Measurements from ENCODE around the gene ZNF598. TPM values are rescaled to one million over a fixed set of nuclear protein-coding genes. Genes with fewer than 3 reads are reported as not detected.

The ZNF598 gene
- total RNA-seq, 4 donors from 2014 or later = 56.1 to 117 (median 86.5) TPM

DNA sequence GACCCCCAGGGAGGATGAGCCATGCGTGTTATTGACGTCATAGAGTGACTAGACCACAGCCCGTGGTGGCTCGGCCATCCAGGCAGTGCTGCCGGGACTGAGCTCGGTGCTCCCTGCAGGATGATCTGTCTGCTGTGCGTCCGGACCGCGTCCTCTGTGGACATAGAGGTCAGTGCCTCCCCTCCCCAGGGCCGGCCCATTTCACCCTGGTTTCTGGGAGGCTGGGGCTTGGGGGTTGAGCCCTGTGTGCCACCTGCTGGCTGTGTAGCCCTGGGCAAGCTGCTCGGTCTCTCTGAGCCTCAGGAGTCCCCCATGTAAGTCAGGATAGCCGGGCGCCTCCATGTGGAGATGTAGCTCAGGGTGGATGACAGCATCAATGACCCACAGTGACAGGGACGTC, 46.5 kb upstream of the ZNF598 start:
- 78 to 79% methylated on average over 14 to 15 of the region's 15 CpGs for WGBS, 2 donors
- no peak for DNase-seq (ENCODE audit: low spot score in 2 of 2)
- no peak for TF ChIP-seq POLR2A (IDR thresholded peaks at IDR 0.05)
- TF ChIP-seq, protein P1, sequence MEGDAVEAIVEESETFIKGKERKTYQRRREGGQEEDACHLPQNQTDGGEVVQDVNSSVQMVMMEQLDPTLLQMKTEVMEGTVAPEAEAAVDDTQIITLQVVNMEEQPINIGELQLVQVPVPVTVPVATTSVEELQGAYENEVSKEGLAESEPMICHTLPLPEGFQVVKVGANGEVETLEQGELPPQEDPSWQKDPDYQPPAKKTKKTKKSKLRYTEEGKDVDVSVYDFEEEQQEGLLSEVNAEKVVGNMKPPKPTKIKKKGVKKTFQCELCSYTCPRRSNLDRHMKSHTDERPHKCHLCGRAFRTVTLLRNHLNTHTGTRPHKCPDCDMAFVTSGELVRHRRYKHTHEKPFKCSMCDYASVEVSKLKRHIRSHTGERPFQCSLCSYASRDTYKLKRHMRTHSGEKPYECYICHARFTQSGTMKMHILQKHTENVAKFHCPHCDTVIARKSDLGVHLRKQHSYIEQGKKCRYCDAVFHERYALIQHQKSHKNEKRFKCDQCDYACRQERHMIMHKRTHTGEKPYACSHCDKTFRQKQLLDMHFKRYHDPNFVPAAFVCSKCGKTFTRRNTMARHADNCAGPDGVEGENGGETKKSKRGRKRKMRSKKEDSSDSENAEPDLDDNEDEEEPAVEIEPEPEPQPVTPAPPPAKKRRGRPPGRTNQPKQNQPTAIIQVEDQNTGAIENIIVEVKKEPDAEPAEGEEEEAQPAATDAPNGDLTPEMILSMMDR (IDR thresholded peaks at IDR 0.05) = no peak
- no peak overlapping the region for H3K4me3 ChIP-seq (ENCODE audit: low read depth, poor library complexity, severe bottlenecking)
- intact Hi-C loops (cut with DNase I; ENCODE audit: low total_unique reads) = no loop called here

DNA sequence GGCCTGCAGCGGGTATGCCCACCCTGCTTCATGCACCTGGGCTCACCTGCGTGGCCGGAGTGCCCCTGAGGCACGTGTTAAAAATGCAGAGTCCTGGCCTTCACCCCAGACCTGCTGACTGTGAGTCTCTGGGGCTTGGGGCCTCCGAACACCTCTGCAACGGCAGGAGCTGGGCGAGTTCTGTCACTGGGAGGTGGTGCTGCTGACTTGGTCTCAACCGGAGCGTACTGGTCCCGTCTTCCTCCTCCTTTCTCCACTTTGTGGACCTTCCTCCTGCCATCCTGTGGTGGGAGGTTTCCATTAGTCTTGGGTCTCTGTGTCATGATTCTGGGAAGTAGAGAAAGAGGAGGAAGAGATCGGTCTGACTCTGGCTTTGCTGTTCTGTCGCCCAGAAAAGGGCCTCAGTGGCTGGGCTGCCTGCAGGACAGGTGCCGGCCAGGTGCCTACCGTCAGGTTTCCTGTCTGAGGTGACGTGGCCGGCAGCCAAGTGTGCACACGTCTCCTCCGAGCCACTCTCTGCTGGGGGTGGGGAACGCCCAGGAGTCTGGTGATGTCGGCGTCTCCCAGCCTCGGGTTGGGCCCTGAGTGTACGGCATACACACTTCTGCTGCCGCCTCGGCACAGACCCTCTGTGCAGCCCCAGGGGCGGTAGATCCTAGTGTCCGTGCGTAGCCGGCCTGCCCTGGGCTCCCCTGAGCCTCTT, 45.1 kb upstream of the ZNF598 start:
- intact Hi-C loops (cut with DNase I; ENCODE audit: low total_unique reads) = no loop called here
- TF ChIP-seq POLR2A (IDR thresholded peaks at IDR 0.05) = no peak
- TF ChIP-seq, protein P1 (IDR thresholded peaks at IDR 0.05) = no peak
- no peak overlapping the region for H3K4me3 ChIP-seq (ENCODE audit: low read depth, poor library complexity, severe bottlenecking)
- WGBS, 2 donors = 88 to 89% methylated on average over 20 to 26 of the region's 29 CpGs
- DNase-seq (ENCODE audit: low spot score in 2 of 2) = no peak

DNA sequence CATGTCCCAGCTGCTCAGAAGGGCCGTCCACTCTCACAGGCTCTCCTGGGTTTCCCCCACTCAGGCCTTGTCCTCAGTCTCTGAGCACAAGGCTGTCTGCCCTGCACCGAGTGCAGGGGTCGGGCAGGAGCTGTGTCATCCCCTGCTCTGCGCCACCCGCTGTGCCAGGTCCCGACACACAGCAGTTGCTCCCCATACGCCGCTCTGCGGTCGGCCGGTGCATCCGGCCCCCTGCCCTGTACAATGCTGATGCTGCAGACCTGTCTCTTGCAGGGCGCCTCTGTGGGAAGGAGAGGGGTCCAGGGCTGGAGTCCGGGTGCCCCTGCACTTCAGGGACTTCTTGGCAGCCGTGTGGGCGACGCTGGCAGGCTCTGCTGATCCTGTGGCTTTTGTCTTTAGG, 44.3 kb upstream of the ZNF598 start:
- DNase-seq (ENCODE audit: low spot score in 2 of 2) = no peak
- intact Hi-C loops (cut with DNase I; ENCODE audit: low total_unique reads) = no loop called here
- H3K4me3 ChIP-seq (ENCODE audit: low read depth, poor library complexity, severe bottlenecking) = no peak overlapping the region
- 93 to 95% methylated on average over 15 to 17 of the region's 17 CpGs for WGBS, 2 donors
- no peak for TF ChIP-seq POLR2A (IDR thresholded peaks at IDR 0.05)

DNA sequence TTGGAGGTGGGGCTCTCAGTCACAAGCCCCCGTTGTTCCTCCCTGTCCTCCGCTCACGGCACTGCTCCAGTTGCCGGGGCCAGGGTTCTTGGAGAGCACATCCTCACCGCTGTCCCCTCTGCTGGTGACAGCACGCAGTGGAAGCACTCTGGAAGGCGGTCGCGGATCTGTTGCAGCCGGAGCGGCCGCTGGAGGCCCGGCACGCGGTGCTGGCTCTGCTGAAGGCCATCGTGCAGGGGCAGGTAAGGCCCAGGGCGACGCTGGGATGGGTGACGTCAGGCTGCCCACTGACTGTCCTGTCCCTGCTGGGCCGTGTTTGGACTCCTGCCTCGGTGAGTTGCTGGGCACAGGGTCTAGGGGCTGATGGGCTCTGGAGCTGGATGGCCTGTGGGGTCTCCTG, 43.6 kb upstream of the ZNF598 start:
- intact Hi-C loops (cut with DNase I; ENCODE audit: low total_unique reads) = no loop called here
- TF ChIP-seq POLR2A (IDR thresholded peaks at IDR 0.05) = no peak
- TF ChIP-seq, protein P1 (IDR thresholded peaks at IDR 0.05) = no peak
- DNase-seq (ENCODE audit: low spot score in 2 of 2) = no peak
- WGBS, 2 donors = 95 to 100% methylated on average over 12 to 21 of the region's 21 CpGs
- H3K4me3 ChIP-seq (ENCODE audit: low read depth, poor library complexity, severe bottlenecking) = no peak overlapping the region

DNA sequence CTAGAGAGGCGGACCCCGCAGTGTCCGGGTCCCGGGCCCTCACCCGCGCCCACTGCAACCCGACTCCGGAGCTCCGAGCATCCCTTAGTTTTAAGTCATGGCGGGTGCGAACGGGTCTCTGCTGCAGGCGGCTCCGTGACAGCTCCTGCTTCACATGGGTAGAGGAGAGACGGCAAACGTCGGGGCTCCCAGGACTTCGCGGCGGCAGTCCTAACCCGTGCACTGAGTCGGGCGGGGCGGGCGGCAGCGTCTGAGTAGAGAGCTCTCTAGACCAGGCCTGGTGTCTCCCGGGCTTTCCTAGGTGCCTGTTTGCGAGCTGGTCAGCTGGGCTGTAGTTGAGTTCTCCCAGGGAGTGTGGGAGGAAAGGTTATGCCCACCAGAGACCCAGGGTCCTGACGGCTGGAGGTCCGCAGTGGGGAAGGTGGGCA, 38.5 kb upstream of the ZNF598 start:
- DNase-seq (ENCODE audit: low spot score in 2 of 2) = no peak
- TF ChIP-seq POLR2A (IDR thresholded peaks at IDR 0.05) = no peak
- TF ChIP-seq, protein P1 (IDR thresholded peaks at IDR 0.05) = no peak
- peak overlapping the region; percentile 71 for H3K4me3 ChIP-seq (ENCODE audit: low read depth, poor library complexity, severe bottlenecking)
- intact Hi-C loops (cut with DNase I; ENCODE audit: low total_unique reads) = no loop called here
- 0 to 2% methylated on average over 2 to 17 of the region's 30 CpGs for WGBS, 2 donors

DNA sequence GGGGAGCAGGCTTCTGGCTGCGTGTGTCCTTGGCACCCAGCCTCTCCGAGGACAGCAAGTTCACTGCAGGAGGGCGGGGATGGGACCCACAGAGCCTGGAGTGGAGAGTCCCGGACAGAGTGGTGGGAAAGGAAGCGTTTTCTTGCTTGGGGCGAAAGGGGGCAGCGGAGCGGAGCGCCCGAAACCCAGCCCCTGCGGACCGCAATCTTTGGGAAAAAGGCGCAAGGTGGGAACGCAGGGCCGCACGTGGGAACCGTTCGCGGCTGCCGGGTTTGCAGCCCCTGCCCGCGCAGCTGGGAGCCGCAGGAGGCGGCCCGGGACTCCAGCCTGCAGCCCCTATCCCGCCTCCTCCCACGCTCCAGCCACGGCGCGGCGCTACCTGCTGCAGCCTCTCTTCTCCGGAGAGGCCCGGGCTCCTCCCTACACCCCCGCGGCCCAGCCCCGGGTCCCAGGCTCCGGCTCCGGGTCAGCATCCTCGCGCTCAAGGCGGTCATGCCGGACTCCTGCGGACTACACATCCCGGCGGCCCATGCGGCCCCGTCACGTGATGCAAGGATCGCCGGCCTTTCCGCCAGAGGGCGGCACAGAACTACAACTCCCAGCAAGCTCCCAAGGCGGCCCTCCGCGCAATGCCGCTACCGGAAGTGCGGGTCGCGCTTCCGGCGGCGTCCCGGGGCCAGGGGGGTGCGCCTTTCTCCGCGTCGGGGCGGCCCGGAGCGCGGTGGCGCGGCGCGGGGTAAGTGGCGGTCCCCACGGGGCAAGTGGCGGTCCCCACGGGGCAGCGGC, 37.9 kb upstream of the ZNF598 start, which contains the start of the genes NTHL1 and TSC2:
Gene NTHL1 (minus strand): TSS at position 505 of the 786 bp plus-strand sequence. CDS start 11 bp downstream, at position 494.
Gene TSC2 (plus strand): TSS at position 656 of the 786 bp plus-strand sequence. CDS start 631 bp downstream, outside the sequence.
- WGBS, 2 donors = 0 to 1% methylated on average over 37 to 43 of the region's 81 CpGs
- DNase-seq (ENCODE audit: low spot score in 2 of 2) = peak; percentile 95 to 99
- peak within 1 kb of the TSS; percentile 71 for H3K4me3 ChIP-seq (ENCODE audit: low read depth, poor library complexity, severe bottlenecking)
- TF ChIP-seq, protein P1 (IDR thresholded peaks at IDR 0.05) = no peak
- TF ChIP-seq POLR2A (IDR thresholded peaks at IDR 0.05) = no peak
- intact Hi-C loops (cut with DNase I; ENCODE audit: low total_unique reads) = no loop called here

All from lower leg skin (tissue), 4 donors.